ENCODE data around the gene AQP6.

AQP6 gene

GRCh38 chr12:49956663-49957569 lies 15.8 kb upstream of the AQP6 start:
- DNase-seq, result no peak

GRCh38 chr12:49957570-49957967 lies 15.2 kb upstream of the AQP6 start:
- no peak for DNase-seq

DNA sequence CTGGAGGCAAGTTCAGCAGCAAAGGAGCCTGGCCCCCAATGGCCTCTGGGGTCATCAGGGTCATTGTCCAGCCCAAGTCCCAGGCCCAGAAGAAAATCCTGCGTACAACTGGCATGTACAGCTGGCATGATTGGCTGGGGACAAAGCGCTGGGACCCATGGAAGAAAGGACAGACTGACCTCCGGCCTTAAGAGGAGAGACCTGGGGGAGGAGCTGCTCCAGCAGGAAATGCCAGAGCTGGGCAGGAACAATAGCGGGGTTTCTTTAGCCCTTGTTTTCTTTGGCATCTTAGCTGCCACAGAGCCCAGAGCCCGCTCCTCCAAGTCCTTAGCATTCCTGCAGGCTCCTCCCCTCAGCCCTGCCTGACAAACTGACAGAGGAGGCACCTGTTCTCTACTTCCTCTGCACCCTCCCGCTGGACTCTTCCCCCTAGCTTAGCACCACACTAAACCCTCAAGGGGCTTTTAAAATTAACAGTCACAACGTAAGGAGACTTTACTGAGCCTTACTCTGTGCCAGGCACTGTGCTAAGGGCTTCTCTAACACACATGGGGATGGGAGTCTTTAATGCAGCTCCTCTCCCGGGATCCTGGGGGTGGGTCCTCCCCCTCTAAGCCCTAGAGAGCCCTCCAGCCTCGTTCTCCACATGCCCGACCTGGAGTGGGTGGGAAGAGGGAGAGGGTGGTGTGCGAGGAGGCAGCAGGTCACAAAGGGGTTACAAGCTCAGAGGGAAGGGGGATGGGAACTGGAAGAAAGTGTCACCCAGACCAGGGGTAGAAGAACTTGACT lies 12.9 kb upstream of the AQP6 start:
- DNase-seq, result no peak

GRCh38 chr12:49960474-49961110 lies 12.2 kb upstream of the AQP6 start:
- DNase-seq, result no peak

DNA sequence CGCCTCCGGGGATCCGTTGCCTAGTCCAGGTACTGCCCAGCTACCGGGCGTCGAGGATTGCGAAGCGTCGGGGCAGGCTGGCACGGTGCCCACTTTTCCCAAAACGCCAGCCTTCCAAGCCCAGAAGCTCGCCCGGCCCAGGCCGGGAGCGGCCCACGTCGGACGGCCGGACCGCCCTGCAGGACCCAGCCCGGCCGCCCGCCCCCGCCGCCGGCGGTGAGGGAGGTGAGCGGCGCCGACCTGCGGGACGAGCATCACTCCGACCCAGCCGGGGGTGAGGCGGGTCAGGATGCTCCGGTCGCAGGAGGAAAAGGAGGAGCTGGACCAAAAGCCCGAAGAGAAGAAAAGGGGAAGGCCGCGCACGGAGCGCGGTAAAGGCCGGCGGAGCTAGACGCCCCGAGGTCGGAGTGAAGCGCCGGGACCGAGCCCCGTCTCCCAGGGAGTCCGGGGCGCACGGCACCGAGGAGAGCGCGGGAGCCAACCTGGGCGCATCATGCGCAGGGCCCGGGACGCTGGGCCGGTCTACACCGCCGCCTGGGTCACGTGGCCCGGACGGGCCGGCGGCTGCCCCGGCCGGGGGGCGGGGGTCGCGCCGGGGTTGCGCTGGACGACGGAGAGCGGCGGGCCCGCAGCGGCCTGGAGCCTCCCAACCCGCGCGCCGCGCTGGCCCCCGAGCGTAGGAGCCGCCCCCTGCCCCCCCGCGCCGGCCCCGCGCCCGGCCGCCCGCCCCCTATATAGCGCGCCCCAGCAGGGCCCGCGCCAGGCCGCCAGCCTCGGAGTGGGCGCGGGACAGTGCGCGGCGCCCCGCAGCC lies 11.4 kb upstream of the AQP6 start, which contains the start of gene AQP5:
AQP5 (plus strand) TSS at position 762 of the 812 bp plus-strand sequence. CDS start 146 bp downstream, outside the sequence.
- no peak for DNase-seq

GRCh38 chr12:49961993-49962764 lies 10.6 kb upstream of the AQP6 start:
- DNase-seq, result no peak

DNA sequence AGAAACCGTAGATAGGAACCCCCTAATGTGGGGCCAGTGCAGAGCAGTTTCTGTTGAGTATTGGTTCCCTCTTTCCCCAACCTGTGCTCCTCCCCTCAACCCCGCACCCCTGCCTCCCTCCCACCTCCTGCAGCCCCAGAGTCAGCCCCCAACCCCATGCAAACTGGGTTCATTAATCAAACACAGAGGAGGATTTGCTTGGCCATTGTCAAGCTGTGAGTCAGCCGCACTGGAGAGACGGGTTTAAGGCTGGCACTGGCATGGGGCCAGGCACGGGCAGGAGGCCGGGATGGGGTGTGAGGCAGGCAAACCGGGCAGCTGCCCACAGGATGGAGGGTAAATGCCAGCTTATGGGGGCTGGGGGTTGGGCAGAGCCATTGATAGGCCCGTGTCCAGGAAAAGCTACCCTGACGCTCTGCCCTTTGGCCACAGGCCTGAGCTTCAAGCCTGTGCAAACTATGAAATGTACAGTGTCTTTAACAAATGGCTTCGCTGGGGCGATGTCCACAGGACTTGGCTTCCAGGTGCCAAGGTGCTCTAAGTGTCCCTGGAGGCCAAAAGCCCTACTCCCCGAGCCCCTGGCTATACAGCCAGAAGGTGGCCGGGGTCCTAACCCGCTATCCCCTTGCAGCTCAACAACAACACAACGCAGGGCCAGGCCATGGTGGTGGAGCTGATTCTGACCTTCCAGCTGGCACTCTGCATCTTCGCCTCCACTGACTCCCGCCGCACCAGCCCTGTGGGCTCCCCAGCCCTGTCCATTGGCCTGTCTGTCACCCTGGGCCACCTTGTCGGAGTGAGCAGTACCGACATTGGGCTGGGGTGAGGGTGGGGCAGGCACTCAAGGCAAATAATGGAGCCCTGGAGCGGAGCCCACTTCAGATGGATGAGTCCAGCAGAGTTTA lies 9.6 kb upstream of the AQP6 start:
- DNase-seq, result no peak

DNA sequence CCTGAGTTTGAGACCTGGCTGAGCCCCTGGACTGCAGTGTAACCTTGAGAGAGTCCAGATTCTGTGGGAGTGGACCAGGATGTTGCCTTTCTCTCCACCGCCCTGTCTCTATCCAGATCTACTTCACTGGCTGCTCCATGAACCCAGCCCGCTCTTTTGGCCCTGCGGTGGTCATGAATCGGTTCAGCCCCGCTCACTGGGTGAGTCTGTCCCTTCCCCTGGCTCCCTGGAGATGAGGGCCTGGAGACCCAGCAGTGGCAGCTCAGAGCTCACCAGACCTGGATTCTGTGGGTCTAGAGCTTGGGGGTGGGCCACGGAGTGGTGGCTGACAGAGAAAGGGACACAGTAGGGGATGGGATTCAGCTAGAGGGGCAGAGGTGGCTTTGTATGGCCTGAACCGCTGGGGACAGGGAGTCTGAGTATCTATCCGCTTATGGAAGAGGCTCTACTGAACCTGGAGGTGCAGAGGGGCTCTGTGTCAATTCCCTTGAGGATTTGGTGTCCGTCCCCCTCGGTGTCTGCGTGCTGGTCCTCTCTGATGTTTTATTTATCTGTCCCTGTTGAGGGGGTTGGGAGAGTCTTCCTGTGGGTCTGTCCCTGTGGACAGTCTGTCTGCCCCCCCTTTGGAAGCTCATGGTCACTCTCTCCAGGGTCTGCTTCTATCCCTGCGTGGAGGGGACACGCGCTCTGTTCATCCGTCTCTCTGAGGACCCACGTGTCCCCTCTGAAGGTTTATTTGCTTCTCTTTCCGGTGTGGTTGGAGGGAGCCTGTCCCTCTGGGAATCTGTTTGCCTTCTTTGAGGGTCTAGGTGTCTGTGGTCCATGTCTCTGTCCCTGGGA lies 8.6 kb upstream of the AQP6 start:
- no peak for DNase-seq

DNA sequence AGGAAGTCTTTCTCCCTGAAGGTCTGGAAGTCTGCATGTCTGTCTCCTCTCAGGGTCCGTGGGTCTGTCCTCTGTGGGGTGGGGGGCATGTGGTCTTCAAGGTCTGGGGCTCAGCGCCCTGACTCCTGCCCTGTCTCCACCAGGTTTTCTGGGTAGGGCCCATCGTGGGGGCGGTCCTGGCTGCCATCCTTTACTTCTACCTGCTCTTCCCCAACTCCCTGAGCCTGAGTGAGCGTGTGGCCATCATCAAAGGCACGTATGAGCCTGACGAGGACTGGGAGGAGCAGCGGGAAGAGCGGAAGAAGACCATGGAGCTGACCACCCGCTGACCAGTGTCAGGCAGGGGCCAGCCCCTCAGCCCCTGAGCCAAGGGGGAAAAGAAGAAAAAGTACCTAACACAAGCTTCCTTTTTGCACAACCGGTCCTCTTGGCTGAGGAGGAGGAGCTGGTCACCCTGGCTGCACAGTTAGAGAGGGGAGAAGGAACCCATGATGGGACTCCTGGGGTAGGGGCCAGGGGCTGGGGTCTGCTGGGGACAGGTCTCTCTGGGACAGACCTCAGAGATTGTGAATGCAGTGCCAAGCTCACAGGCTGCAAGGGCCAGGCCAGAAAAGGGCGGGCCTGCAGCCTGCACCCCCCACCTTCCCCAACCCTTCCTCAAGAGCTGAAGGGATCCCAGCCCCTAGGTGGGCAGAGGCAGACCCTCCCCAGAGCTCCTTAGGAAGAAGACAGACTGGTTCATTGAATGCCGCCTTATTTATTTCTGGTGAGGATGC lies 7.7 kb upstream of the AQP6 start:
- no peak for DNase-seq

GRCh38 chr12:49965836-49966235 lies 6.9 kb upstream of the AQP6 start:
- no peak for DNase-seq

- DNase-seq, result no peak
Measured at GRCh38 chr12:49966511-49967041, 6.2 kb upstream of the AQP6 start.

- peak; percentile 79 for DNase-seq
Measured at GRCh38 chr12:49967042-49967776, 5.5 kb upstream of the AQP6 start.

GRCh38 chr12:49967777-49968250 lies 4.9 kb upstream of the AQP6 start:
- no peak for DNase-seq

DNA sequence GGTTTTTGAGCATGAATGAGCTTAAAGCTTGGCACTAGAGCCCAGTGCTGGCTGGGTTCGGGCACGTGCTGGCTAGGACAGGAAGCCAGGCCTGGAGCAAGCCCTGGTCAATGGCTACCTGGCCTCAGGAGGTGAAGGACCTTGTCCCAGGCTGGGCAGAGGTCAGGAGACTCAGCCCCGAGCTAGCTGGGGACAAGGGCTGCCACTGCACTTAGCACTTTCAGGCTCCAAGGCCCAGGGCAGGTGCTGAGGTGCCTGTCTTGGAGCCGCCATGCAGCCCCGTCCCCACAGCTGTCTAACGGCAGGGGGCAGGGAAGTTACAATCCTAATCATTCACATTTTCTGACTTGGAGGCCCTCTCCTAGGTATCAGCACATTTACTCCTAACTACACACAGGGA lies 4.3 kb upstream of the AQP6 start:
- no peak for DNase-seq

GRCh38 chr12:49969027-49969426 lies 3.7 kb upstream of the AQP6 start:
- DNase-seq, result no peak

- DNase-seq, result no peak
Measured at GRCh38 chr12:49969651-49970429, 2.9 kb upstream of the AQP6 start.

- no peak for DNase-seq
Measured at GRCh38 chr12:49970658-49971057, 2.1 kb upstream of the AQP6 start.
